HEK293 (cell line): ENCODE results near the gene IFITM1.
A peak's percentile ranks its signal among the peaks of the same experiment; 100 is the strongest.

Source experiments
- GLIS2 ChIP-seq: fragments of 450-650 bp; formaldehyde crosslinking; IDR thresholded peaks from 2 replicates; pipeline ENCODE4 v1.5.1; 2016; ENCODE audit warnings: missing biosample characterization, missing genetic modification characterization
- HOXC10 ChIP-seq: sonication (generic); formaldehyde crosslinking; IDR thresholded peaks from 2 replicates; pipeline ENCODE4 v1.8.1; 2023; ENCODE audit warnings: mild to moderate bottlenecking, missing genetic modification reagents
- PATZ1 ChIP-seq: fragments of 450-650 bp; formaldehyde crosslinking; IDR thresholded peaks from 2 replicates; pipeline ENCODE4 v1.5.1; 2016; ENCODE audit warnings: missing biosample characterization, missing genetic modification characterization
- PRDM4 ChIP-seq: fragments of 450-650 bp; formaldehyde crosslinking; IDR thresholded peaks from 2 replicates; pipeline ENCODE4 v1.5.1; 2017; ENCODE audit warnings: missing biosample characterization, missing genetic modification characterization
- REST ChIP-seq: fragments of 450-650 bp; formaldehyde crosslinking; IDR thresholded peaks from 2 replicates; pipeline ENCODE4 v1.5.1; 2016; ENCODE audit warnings: missing biosample characterization, missing genetic modification characterization
- SP3 ChIP-seq: fragments of 450-650 bp; formaldehyde crosslinking; IDR thresholded peaks from 2 replicates; pipeline ENCODE4 v1.5.1; 2016; ENCODE audit warnings: missing biosample characterization, missing genetic modification characterization
- ZBTB17 ChIP-seq: fragments of 450-650 bp; formaldehyde crosslinking; IDR thresholded peaks from 2 replicates; pipeline ENCODE4 v1.5.1; 2016; ENCODE audit warnings: missing biosample characterization, missing genetic modification characterization
- ZFP41 ChIP-seq: fragments of 450-650 bp; formaldehyde crosslinking; IDR thresholded peaks from 2 replicates; pipeline ENCODE4 v1.5.1; 2016; ENCODE audit warnings: missing biosample characterization, missing genetic modification characterization, borderline replicate concordance
- ZNF114 ChIP-seq: fragments of 450-650 bp; formaldehyde crosslinking; IDR thresholded peaks from 2 replicates; pipeline ENCODE4 v1.5.0; 2017; ENCODE audit warnings: missing biosample characterization, missing genetic modification characterization
- ZNF24 ChIP-seq: fragments of 450-650 bp; formaldehyde crosslinking; IDR thresholded peaks from 2 replicates; pipeline ENCODE4 v1.5.1; 2016; ENCODE audit warnings: missing biosample characterization, missing genetic modification characterization
- ZNF626 ChIP-seq: fragments of 450-650 bp; sonication (Bioruptor Pico); formaldehyde crosslinking; IDR thresholded peaks from 2 replicates; pipeline ENCODE4 v1.5.1; 2018; ENCODE audit warnings: missing biosample characterization, missing genetic modification characterization, inconsistent platforms
- ZNF658 ChIP-seq: fragments of 450-650 bp; formaldehyde crosslinking; IDR thresholded peaks from 2 replicates; pipeline ENCODE4; 2016; ENCODE audit warnings: missing biosample characterization, missing genetic modification characterization
- ZNF664 ChIP-seq: fragments of 450-650 bp; formaldehyde crosslinking; IDR thresholded peaks from 2 replicates; pipeline ENCODE4 v1.5.1; 2016; ENCODE audit warnings: missing biosample characterization, missing genetic modification characterization
- ZNF670 ChIP-seq: fragments of 450-650 bp; formaldehyde crosslinking; IDR thresholded peaks from 2 replicates; pipeline ENCODE4 v1.5.1; 2016; ENCODE audit warnings: missing biosample characterization, missing genetic modification characterization, low read depth
- ZNF777 ChIP-seq: fragments of 450-650 bp; formaldehyde crosslinking; IDR thresholded peaks from 2 replicates; pipeline ENCODE4 v1.5.1; 2017; ENCODE audit warnings: missing biosample characterization, missing genetic modification characterization, borderline replicate concordance
- ZSCAN18 ChIP-seq: fragments of 450-650 bp; formaldehyde crosslinking; IDR thresholded peaks from 2 replicates; pipeline ENCODE4 v1.5.1; 2016; ENCODE audit warnings: missing biosample characterization, missing genetic modification characterization
- TF ChIP-seq, protein P1 (sequence below): IDR thresholded peaks from 2 replicates; pipeline ENCODE4 v1.6.1; 2011; ENCODE audit warnings: mild to moderate bottlenecking, low read depth, low read length, borderline replicate concordance

Gene IFITM1

DNA sequence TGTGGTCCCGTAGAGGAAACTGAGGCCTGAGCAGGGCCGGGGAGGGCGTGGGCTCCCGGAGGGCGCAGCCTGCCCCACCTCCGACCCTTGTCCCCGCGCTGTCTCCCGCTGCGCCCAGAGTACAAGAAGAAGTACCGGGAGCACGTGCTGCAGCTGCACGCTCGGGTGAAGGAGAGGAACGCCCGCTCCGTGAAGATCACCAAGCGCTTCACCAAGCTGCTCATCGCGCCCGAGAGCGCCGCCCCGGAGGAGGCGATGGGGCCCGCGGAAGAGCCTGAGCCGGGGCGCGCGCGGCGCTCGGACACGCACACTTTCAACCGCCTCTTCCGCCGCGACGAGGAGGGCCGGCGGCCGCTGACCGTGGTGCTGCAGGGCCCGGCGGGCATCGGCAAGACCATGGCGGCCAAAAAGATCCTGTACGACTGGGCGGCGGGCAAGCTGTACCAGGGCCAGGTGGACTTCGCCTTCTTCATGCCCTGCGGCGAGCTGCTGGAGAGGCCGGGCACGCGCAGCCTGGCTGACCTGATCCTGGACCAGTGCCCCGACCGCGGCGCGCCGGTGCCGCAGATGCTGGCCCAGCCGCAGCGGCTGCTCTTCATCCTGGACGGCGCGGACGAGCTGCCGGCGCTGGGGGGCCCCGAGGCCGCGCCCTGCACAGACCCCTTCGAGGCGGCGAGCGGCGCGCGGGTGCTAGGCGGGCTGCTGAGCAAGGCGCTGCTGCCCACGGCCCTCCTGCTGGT, 33.7 kb upstream of the IFITM1 start (continued):
- no peak for TF ChIP-seq ZBTB17 (tag by site-specific recombination)
- TF ChIP-seq ZNF626, result no peak
- peak; percentile 23; the same call in 1 of the 2 replicates for TF ChIP-seq HOXC10 (CRISPR knock-in tag)
- TF ChIP-seq ZNF24 (tag by site-specific recombination), result no peak
- TF ChIP-seq GLIS2 (tag by site-specific recombination), result no peak
- TF ChIP-seq ZNF114 (tag by site-specific recombination), result no peak
- TF ChIP-seq SP3, result no peak
- peak; percentile 89 for TF ChIP-seq REST (tag by site-specific recombination)
- TF ChIP-seq, protein P1, sequence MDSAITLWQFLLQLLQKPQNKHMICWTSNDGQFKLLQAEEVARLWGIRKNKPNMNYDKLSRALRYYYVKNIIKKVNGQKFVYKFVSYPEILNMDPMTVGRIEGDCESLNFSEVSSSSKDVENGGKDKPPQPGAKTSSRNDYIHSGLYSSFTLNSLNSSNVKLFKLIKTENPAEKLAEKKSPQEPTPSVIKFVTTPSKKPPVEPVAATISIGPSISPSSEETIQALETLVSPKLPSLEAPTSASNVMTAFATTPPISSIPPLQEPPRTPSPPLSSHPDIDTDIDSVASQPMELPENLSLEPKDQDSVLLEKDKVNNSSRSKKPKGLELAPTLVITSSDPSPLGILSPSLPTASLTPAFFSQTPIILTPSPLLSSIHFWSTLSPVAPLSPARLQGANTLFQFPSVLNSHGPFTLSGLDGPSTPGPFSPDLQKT, result no peak
- no peak for TF ChIP-seq ZFP41 (tag by site-specific recombination)
- TF ChIP-seq PRDM4 (tag by site-specific recombination), result no peak
- no peak for TF ChIP-seq ZNF658 (tag by site-specific recombination)
- TF ChIP-seq ZNF670 (tag by site-specific recombination), result no peak
- TF ChIP-seq ZNF664, result no peak
- TF ChIP-seq ZNF777, result no peak
- TF ChIP-seq PATZ1 (tag by site-specific recombination), result no peak
- no peak for TF ChIP-seq ZSCAN18 (tag by site-specific recombination)
